GM19468 (cell line): ENCODE results near the gene IL1RAP.
"Not testable (repeated sequence)": the region's sequence is repeated elsewhere in the genome, so short reads cannot be mapped to it uniquely, and the experiment has no call there.

Source experiments
- ATAC-seq: cut with Tn5 transposase; IDR thresholded peaks from one replicate; pipeline ENCODE4 v1.9.1; 2021; ENCODE audit warnings: mild to moderate bottlenecking, moderate library complexity, moderate number of reproducible peaks; ENCODE audit not compliant: unreplicated experiment; ENCODE audit errors: extremely low read depth

IL1RAP gene

GRCh38 chr3:190629088-190629487 lies 115.2 kb downstream of the IL1RAP start:
- no peak for ATAC-seq

- no peak for ATAC-seq
These were observed 117.4 kb downstream of the IL1RAP start for GRCh38 chr3:190631295-190631694.

- no peak for ATAC-seq
These were observed 127.7 kb downstream of the IL1RAP start for GRCh38 chr3:190641564-190641963.

- ATAC-seq = no peak
These were observed 128.1 kb downstream of the IL1RAP start for GRCh38 chr3:190642016-190642415.

- no peak for ATAC-seq
These were observed 130.2 kb downstream of the IL1RAP start for GRCh38 chr3:190644035-190644434.

GRCh38 chr3:190644766-190645165 lies 130.9 kb downstream of the IL1RAP start:
- no peak for ATAC-seq

- ATAC-seq = no peak
These were observed 132.1 kb downstream of the IL1RAP start for GRCh38 chr3:190645932-190646460.

- no peak for ATAC-seq
These were observed 133.1 kb downstream of the IL1RAP start for GRCh38 chr3:190646996-190647395.

GRCh38 chr3:190655933-190656332 lies 142.0 kb downstream of the IL1RAP start:
- no peak for ATAC-seq

- no peak for ATAC-seq
These were observed 144.2 kb downstream of the IL1RAP start for GRCh38 chr3:190658106-190658505.

GRCh38 chr3:190666821-190667220 lies 152.9 kb downstream of the IL1RAP start:
- no peak for ATAC-seq

GRCh38 chr3:190671658-190672057 lies 157.8 kb downstream of the IL1RAP start:
- ATAC-seq = no peak

GRCh38 chr3:190673148-190673547 lies 159.3 kb downstream of the IL1RAP start:
- ATAC-seq = no peak

GRCh38 chr3:190676481-190676880 lies 162.6 kb downstream of the IL1RAP start:
- ATAC-seq = no peak

GRCh38 chr3:190677001-190677400 lies 163.1 kb downstream of the IL1RAP start:
- ATAC-seq = no peak

- not testable (repeated sequence) for ATAC-seq
These were observed 164.0 kb downstream of the IL1RAP start for GRCh38 chr3:190677868-190678267.

GRCh38 chr3:190680691-190681090 lies 166.8 kb downstream of the IL1RAP start:
- no peak for ATAC-seq

GRCh38 chr3:190684776-190685175 lies 170.9 kb downstream of the IL1RAP start:
- no peak for ATAC-seq

- ATAC-seq = no peak
These were observed 172.1 kb downstream of the IL1RAP start for GRCh38 chr3:190686011-190686410.

GRCh38 chr3:190690246-190690645 lies 176.4 kb downstream of the IL1RAP start:
- ATAC-seq = no peak

- ATAC-seq = no peak
These were observed 178.4 kb downstream of the IL1RAP start for GRCh38 chr3:190692256-190692655.

- no peak for ATAC-seq
These were observed 180.6 kb downstream of the IL1RAP start for GRCh38 chr3:190694335-190695001.
